SIG-M5 (cell line): ENCODE results near the gene IZUMO2.
"Not testable (repeated sequence)": the region's sequence is repeated elsewhere in the genome, so short reads cannot be mapped to it uniquely, and the experiment has no call there.

Experiments
- DNase-seq: peaks from one replicate; lab custom pipeline; 2025; lab: John Stamatoyannopoulos, UW

IZUMO2 gene

GRCh38 chr19:50135856-50136602 is 27.1 kb downstream of the IZUMO2 start:
- not testable (repeated sequence) for DNase-seq

- not testable (repeated sequence) for DNase-seq
Observed at GRCh38 chr19:50134777-50135719, 28.0 kb downstream of the IZUMO2 start.

- DNase-seq, result not testable (repeated sequence)
Observed at GRCh38 chr19:50133518-50134492, 29.3 kb downstream of the IZUMO2 start.

GRCh38 chr19:50104012-50104411 is 59.1 kb downstream of the IZUMO2 start:
- not testable (repeated sequence) for DNase-seq

GRCh38 chr19:50103405-50103804 is 59.7 kb downstream of the IZUMO2 start:
- DNase-seq, result not testable (repeated sequence)
